GM13977 (cell line): ENCODE results near the gene RNF150.

Source experiments
- DNase-seq: peaks from one replicate; pipeline ENCODE4 v3.0.0; 2012; ENCODE audit warnings: low spot score
- CTCF ChIP-seq: IDR thresholded peaks from 2 replicates; pipeline ENCODE4 v1.5.1; 2012; ENCODE audit warnings: mild to moderate bottlenecking, control low read depth; ENCODE audit not compliant: insufficient read depth; ENCODE audit errors: extremely low read depth, missing control alignments
- in situ Hi-C: fragments of 300-500 bp; cut with MboI; formaldehyde crosslinking; loops from one replicate; pipeline ENCODE4 v1.12.0; 2022; ENCODE audit warnings: low sequenced_read_pairs, low pct_unique_long_range_greater_than_20kb, mixed read lengths, inconsistent platforms; ENCODE audit not compliant: unreplicated experiment

The RNF150 gene

GRCh38 chr4:140841186-140841585 is 292.1 kb downstream of the RNF150 start:
- in situ Hi-C loops, result loop anchor here (25.0 kb wide), 2 partner anchors 104 to 229 kb away; no protein-coding TSS in a partner anchor
- DNase-seq, result no peak
- no peak for TF ChIP-seq CTCF

GRCh38 chr4:140839888-140840790 is 293.1 kb downstream of the RNF150 start:
- DNase-seq, result no peak
- TF ChIP-seq CTCF, result no peak
- in situ Hi-C loops, result loop anchor here (25.0 kb wide), 2 partner anchors 103 to 228 kb away; no protein-coding TSS in a partner anchor

- in situ Hi-C loops, result loop anchor here (25.0 kb wide), 2 partner anchors 102 to 227 kb away; no protein-coding TSS in a partner anchor
- TF ChIP-seq CTCF, result no peak
- no peak for DNase-seq
Observed at GRCh38 chr4:140839406-140839805, 293.9 kb downstream of the RNF150 start.

GRCh38 chr4:140837736-140838135 is 295.5 kb downstream of the RNF150 start:
- no peak for TF ChIP-seq CTCF
- no peak for DNase-seq
- in situ Hi-C loops, result loop anchor here (25.0 kb wide), 2 partner anchors 100 to 225 kb away; no protein-coding TSS in a partner anchor

- TF ChIP-seq CTCF, result no peak
- DNase-seq, result no peak
- in situ Hi-C loops, result loop anchor here (25.0 kb wide), 2 partner anchors 98 to 223 kb away; no protein-coding TSS in a partner anchor
Observed at GRCh38 chr4:140834839-140835495, 298.3 kb downstream of the RNF150 start.

- in situ Hi-C loops, result loop anchor here (25.0 kb wide), 2 partner anchors 96 to 221 kb away; no protein-coding TSS in a partner anchor
- DNase-seq, result no peak
- no peak for TF ChIP-seq CTCF
Observed at GRCh38 chr4:140833280-140833679, 300.0 kb downstream of the RNF150 start.
